DMS 273 treated with DMSO at 0.1 percent for 48 hours (cell line): ENCODE data around the gene USP2.

Source experiments
- DNase-seq: peaks from one replicate; lab custom pipeline; 2025; lab: John Stamatoyannopoulos, UW

USP2 gene

DNA sequence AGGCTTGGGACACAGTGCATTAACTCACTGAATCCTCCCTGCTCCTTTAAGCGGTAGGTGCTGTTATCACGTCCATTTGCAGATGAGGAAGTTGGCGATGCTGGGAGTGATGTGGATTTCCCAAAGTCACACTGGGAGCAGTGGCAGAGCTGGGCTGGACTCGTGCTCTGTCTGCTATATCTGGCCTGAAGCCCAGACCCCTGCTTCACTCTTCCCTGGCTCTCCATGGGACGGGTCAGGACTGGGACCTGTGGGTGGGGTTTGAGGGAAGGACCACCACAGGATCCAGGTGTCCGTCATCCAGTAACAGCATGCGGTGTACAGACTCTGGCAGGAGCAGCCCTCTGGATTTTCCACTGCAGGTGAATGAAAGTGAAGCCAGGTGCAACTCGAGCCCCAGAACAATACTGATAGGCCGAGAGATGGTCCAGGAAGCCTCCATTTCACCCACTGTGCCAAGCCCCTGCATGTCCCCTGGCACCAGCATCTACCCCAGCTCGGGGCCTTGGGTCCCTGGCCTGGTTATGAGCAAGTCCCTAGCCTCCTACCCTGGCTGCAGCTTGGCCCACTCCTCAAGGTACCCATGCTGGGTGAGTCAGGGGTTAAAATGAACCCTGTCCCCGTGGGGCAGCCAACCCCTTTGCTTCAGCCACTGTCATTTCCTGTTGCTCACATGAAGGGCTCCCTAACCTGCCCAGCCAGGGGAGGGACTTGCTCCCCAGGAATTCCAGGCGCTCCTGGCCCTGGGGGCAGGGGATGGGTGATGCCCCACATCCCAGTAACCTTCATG is 4.2 kb downstream of the USP2 start:
- DNase-seq, result no peak

DNA sequence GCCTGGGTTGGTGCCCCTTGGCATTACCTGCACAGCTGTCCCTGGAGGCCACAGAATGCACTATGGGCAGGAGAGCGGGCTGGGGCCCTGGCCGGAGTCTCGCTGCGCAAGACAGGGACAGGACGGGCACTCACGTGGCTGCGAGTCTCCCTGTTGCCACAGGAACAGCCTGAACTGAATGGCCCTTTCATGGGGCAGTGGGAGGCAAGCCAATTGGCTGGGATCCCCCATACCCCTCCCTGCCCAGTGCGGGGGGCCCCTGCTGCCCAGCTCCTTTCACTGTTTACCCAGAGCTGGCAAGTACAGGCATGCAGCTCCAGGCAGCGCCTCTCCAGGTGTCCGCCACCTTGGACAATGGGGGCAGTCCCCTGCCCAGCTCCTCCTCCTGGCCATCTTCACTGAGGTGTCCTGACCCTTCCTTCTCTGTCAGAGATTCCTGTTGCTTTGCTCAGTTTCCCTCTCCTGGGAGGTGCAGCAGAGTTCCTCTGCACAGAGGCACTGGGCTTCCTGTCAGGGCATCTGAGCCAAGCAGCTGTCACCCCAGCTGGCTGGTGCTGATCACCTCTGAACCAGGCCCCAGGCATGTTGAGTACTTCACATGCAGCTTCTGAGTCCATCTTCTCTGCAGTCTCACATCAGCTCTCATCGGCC is 5.2 kb downstream of the USP2 start:
- peak; percentile 72 for DNase-seq

GRCh38 chr11:119375337-119376196 is 5.9 kb downstream of the USP2 start:
- DNase-seq, result peak; percentile 46

DNA sequence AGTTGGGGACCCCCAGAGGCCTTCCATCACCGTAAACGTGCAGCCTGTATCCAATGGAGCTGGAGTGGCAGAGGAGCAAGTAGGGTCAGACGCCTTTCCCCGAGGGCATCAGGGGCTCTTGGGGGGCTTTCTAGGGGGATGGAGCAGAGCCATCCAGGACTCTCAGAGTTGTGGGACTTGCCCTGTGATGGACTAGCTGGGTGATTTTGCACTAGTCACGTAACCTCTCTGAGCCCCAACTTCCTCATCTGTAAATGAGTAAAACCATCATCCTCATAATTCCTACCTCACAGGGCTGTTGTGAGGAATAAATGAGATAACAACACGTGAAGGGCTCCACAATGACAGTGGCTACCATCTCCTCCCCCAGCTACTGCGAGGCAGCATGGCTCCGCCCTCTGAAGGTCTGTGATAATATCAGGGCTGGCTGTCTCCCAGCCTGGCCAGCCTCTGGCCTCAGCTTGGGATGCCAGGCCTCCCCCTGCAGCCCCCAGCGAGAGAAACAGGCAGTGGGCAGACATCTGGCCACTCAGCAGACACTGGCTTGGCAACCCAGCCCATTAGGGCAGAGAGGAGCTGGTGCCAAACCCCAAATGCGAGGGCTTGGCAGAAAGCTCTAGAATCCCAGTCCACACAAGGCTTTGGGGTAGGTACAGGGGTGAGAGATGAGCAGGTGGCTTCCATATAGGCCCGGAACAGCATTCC is 6.7 kb downstream of the USP2 start:
- no peak for DNase-seq

DNA sequence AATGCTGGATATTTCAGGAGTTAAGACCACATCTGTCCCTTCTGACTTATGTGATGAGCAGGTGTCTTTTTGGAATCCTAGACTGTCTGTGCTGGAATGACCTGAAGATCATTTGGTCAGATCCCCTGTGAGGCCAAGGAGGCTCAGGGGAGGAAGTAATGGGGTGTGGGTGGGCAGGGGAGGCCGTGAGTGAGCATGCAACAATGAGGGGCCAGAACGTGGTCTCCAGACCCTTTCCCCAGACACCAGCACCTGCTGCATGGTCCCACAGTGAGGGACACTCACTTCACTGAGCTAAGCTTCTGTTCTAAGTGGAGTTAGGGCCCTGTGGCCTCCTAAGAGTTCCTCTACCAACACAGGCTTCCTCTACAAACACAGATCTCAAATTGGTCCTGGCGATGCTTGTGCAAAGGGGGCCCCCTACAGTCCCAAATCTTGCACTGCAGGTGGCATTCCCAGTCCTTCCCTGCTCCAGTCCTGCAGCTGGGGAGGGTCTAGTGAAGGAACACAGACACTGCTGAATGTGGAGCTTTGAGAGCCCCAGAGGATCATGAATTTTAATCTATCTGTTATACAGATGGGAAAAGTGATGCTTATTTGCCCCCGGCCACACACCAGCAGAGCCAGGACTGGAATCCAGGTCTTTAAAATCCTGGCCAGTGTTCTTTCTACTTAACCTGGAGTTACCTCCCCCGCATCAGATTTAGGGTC is 7.4 kb downstream of the USP2 start:
- DNase-seq, result peak; percentile 53

DNA sequence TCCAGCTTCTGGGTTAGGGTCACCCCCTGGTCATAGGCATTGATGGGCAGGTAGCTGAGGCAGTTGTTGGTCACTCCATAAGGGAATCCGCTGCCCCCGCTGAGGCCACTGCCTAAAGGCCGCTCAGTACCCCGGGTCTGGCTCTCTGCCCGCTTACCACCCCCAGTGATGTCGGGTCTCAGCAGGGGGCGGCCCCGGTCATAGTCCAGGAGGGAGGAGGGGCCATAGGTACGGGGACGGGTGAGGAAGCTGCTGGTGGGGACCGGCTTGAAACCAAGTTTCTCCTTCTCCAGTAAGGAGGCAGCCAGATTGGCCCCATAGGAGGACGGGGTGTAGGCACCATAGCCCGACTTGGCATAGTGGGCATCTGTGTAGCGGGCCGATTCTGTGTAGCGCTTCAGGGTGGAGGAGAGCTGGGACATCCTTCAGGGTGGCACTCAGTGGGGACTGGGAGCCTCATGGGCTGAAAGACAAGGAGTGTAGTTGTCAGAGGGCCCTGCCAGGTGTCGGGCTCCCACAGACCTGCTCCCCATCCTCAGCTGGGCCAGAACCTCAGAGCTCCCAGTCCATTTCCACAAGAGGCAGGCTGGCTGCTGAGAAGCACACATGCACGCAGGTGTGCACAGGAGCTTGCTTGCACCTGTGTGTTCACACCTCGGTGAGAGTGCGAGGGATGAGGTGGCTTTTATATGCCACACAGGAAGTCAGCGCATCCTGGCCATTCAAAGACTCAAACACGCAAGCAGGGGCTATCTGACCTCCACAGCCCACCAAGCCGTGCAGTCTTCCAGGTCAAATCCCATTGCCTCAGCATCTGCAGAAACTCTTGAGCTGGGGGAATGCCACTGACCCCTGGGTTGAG is 8.2 kb downstream of the USP2 start:
- no peak for DNase-seq

GRCh38 chr11:119372260-119373058 is 9.0 kb downstream of the USP2 start:
- DNase-seq, result no peak

- DNase-seq, result peak; percentile 64
Observed at GRCh38 chr11:119371778-119372182, 9.7 kb downstream of the USP2 start.

- DNase-seq, result no peak
Observed at GRCh38 chr11:119371067-119371601, 10.4 kb downstream of the USP2 start.

DNA sequence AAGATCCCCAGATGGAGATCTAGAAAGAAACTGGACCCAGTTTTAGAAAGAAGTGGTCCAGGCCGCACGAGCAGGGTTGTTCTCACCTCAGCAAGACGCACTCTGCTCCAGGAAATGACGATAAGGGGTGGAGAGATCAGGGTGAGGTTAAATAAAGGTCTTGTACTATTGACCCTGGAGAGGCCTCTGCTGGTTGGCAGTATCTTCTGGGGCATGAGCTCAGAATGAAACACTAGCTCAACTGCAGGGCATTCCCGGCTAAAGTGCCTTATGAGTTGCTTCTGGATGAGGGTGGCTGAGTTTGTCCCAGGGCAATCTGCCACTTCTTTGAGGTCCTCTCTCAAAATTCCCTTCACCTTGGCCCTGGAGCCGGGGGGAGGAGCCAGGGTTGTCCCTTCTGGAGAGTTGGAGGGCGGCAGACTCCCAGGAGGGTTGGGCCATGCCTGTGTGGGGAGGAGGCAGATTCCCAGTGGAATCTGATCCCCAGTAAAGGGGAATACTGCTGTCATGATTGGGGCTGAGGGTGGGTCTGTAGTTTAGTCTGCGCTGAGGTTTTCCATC is 10.9 kb downstream of the USP2 start:
- DNase-seq, result no peak

GRCh38 chr11:119369132-119369925 is 12.2 kb downstream of the USP2 start:
- DNase-seq, result peak; percentile 47

GRCh38 chr11:119368121-119369034 is 13.1 kb downstream of the USP2 start:
- DNase-seq, result peak; percentile 87

- DNase-seq, result no peak
Observed at GRCh38 chr11:119367661-119368120, 13.8 kb downstream of the USP2 start.

- DNase-seq, result no peak
Observed at GRCh38 chr11:119366690-119367620, 14.5 kb downstream of the USP2 start.

DNA sequence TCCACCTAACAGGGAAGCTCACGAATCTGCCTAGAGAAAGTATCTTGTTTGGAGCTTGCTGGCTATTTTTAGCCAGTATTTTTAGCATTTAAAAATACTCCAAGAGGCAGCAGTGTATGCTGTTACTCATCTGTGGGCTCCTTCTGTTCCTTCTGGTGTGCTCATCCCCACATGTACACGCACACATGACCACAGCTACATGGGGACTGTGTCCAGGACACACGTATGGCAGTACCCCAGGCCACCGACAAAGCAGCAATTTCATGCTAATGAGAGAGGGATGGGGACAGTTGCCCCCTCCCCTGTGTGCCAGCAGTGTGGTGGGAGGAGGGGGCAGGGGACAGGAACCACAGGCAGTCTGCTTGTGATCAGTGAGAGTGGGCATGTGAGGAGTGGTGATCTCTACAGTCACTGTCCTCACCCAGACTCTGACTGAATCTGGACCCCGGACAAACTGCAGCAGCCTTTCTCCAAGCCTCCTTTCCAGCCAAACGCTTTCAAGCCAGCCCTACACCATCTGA is 16.4 kb downstream of the USP2 start:
- no peak for DNase-seq
